K562 (cell line): Measurements from ENCODE around the gene NCOR2. TPM values are rescaled to one million over a fixed set of nuclear protein-coding genes. Genes with fewer than 3 reads are reported as not detected.

Source experiments
- BCOR ChIP-seq: fragments of 450-650 bp; IDR thresholded peaks from 2 replicates; pipeline ENCODE4 v1.6.1; 2016
- CREM ChIP-seq: IDR thresholded peaks from 2 replicates; pipeline ENCODE4 v1.6.1; 2014; ENCODE audit warnings: antibody characterized with exemption, low read depth
- EGR1 ChIP-seq: fragments of 450-650 bp; conservative IDR thresholded peaks from 2 replicates; pipeline ENCODE4 v1.6.1; 2017; ENCODE audit warnings: mild to moderate bottlenecking
- ESRRB ChIP-seq: fragments of 250-450 bp; sonication (Bioruptor Pico); IDR thresholded peaks from 2 replicates; pipeline ENCODE4 v1.5.0; 2020; ENCODE audit warnings: mild to moderate bottlenecking, moderate library complexity, borderline replicate concordance
- HDAC3 ChIP-seq: fragments of 450-650 bp; IDR thresholded peaks from 2 replicates; pipeline ENCODE4 v1.6.1; 2018; ENCODE audit warnings: borderline replicate concordance, mild to moderate bottlenecking, moderate library complexity; ENCODE audit not compliant: partially characterized antibody
- KDM1A ChIP-seq, 2 experiments: fragments of 450-650 bp; IDR thresholded peaks; 2 replicates each; pipeline ENCODE4 v1.6.1; 2016; ENCODE audit warnings: mild to moderate bottlenecking in 2 of 2
- NCOA1 ChIP-seq: fragments of 450-650 bp; IDR thresholded peaks from 2 replicates; pipeline ENCODE4 v1.6.1; 2016; ENCODE audit warnings: low read depth
- NR4A1 ChIP-seq, 2 experiments: fragments of 250-450 bp in 1 of 2; fragments of 450-650 bp in 1 of 2; sonication (Bioruptor Pico) in 1 of 2; IDR thresholded peaks; 2 replicates each; pipeline versions ENCODE4 v1.4.0 to v1.6.1; 2016 to 2020; ENCODE audit warnings: mild to moderate bottlenecking in 2 of 2, missing compliant biosample characterization in 1 of 2, missing genetic modification characterization in 1 of 2, moderate library complexity in 1 of 2
- SMAD4 ChIP-seq: fragments of 250-450 bp; sonication (Bioruptor Pico); conservative IDR thresholded peaks from 2 replicates; pipeline ENCODE4 v1.8.0; 2021; ENCODE audit warnings: inconsistent platforms, mild to moderate bottlenecking, moderate library complexity
- TAF15 ChIP-seq: fragments of 200-400 bp; formaldehyde crosslinking; IDR thresholded peaks from 2 replicates; pipeline ENCODE4 v1.6.1; 2017; ENCODE audit warnings: mild to moderate bottlenecking, low read depth, low read length, moderate library complexity
- ZNF239 ChIP-seq: fragments of 250-450 bp; sonication (Bioruptor Pico); IDR thresholded peaks from 2 replicates; pipeline ENCODE4 v1.4.0; 2020; ENCODE audit warnings: mild to moderate bottlenecking
- ZNF589 ChIP-seq: fragments of 200-800 bp; sonication (Bioruptor generic); IDR thresholded peaks from 2 replicates; pipeline ENCODE4 v1.6.1; 2016; ENCODE audit warnings: low read depth, missing genetic modification characterization, missing compliant biosample characterization
- polyA plus RNA-seq, 8 experiments: library from polyadenylated mRNA; depleted of rRNA in 4 of 8; stranded (reverse) in 5 of 8; unstranded in 3 of 8; fragments of >200 nt; fragmentation: Nextera tagmentation in 2 of 8; fragmentation: Illumina TruSeq in 1 of 8; extraction: Ambion mirVana in 2 of 8; extraction: Trizol in 1 of 8; gene quantifications; 2 replicates each; pipeline versions ENCODE4 v1.2.1 to v1.2.3, GENCODE V29; 2011 to 2014; ENCODE audit warnings: inconsistent platforms in 1 of 8, missing spikeins in 1 of 8
- total RNA-seq, 7 experiments: library from RNA; depleted of rRNA in 6 of 7; stranded (reverse); fragments of >200 nt in 6 of 7; fragmentation: Illumina TruSeq in 2 of 7; extraction: Trizol in 2 of 7; gene quantifications; 2 replicates each; pipeline versions ENCODE4 v1.2.1 to v1.2.3, GENCODE V29; 2011 to 2021; ENCODE audit warnings: low replicate concordance in 1 of 7
- TF ChIP-seq, protein P1 (sequence below): sonication (generic); formaldehyde crosslinking; IDR thresholded peaks from 2 replicates; pipeline ENCODE4 v1.8.1; 2022; ENCODE audit warnings: missing genetic modification reagents
- TF ChIP-seq, protein P2 (sequence below), 2 experiments: fragments of 450-650 bp in 1 of 2; IDR thresholded peaks; 2 replicates each; pipeline ENCODE4 v1.6.1; 2011 to 2017; ENCODE audit warnings: low read depth in 2 of 2, antibody characterized with exemption in 1 of 2, borderline replicate concordance in 1 of 2, low read length in 1 of 2, mild to moderate bottlenecking in 1 of 2, mixed read lengths in 1 of 2; ENCODE audit not compliant: control insufficient read depth in 1 of 2
- TF ChIP-seq, protein P3 (sequence below): fragments of 250-450 bp; sonication (Bioruptor Pico); IDR thresholded peaks from 2 replicates; pipeline ENCODE4 v1.4.0; 2020; ENCODE audit warnings: borderline replicate concordance
- TF ChIP-seq, protein P4 (sequence below), 3 experiments: IDR thresholded peaks in 2 of 3; conservative IDR thresholded peaks in 1 of 3; 2 replicates each; pipeline ENCODE4 v1.5.1; 2011 to 2012; ENCODE audit warnings: low read length in 3 of 3, mild to moderate bottlenecking in 3 of 3, control low read depth in 2 of 3, improper control_type of control experiment in 1 of 3, inconsistent platforms in 1 of 3, low read depth in 1 of 3, mixed read lengths in 1 of 3, moderate library complexity in 1 of 3; ENCODE audit not compliant: insufficient read depth in 2 of 3
- TF ChIP-seq, protein P5 (sequence below), 2 experiments: fragments of 450-650 bp in 1 of 2; sonication (generic) in 1 of 2; formaldehyde crosslinking; conservative IDR thresholded peaks; 2 replicates each; pipeline versions ENCODE4 v1.4.0 to v1.8.1; 2020 to 2022; ENCODE audit warnings: mild to moderate bottlenecking in 1 of 2, missing genetic modification reagents in 1 of 2

The NCOR2 gene
- total and polyA plus RNA-seq, 9 of the 15 experiments (the other 6 are each of a cell fraction or from before 2014, with no cell fraction given) = 0.18 to 126 (median 8.4) TPM

DNA sequence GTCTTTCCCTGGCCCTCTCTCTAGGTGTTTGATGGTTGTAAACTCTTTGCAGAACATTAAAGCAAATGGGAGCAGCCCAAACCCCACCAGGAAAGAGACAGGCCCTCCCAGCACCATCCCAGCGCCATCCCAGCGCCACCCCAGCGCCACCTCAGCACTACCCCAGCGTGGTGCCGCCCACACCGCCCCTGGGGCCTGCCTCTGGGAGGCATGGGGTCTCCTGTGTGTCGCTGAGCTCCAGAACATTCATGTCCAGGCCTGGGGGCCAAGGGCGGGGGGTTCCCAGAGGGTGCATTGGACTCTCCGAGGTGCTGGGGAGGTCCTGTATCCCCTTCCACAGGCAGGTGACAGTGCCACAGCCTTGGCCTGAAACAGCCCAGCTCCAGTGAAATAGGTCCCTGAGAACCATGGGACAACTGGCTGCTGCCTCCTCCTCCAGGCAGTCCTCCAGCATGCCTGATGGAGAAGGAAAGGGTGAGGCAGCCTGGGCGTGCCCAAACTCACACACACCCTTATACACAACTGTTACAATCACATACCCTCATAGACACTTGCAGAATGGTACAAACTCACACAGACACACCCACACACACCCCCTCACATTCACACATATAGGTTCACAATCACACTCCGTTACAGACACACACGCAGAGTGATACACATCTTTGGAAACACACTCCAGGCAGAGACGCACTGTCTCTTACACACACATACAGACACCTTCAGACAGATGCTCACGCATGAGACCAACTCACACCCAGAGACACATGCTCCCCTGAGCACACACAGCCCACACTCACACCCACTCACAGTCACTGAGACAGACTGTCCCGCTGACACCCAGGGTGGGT is 44.4 kb upstream of the NCOR2 start (continued):
- TF ChIP-seq, protein P1, sequence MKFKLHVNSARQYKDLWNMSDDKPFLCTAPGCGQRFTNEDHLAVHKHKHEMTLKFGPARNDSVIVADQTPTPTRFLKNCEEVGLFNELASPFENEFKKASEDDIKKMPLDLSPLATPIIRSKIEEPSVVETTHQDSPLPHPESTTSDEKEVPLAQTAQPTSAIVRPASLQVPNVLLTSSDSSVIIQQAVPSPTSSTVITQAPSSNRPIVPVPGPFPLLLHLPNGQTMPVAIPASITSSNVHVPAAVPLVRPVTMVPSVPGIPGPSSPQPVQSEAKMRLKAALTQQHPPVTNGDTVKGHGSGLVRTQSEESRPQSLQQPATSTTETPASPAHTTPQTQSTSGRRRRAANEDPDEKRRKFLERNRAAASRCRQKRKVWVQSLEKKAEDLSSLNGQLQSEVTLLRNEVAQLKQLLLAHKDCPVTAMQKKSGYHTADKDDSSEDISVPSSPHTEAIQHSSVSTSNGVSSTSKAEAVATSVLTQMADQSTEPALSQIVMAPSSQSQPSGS (CRISPR knock-in tag) = no peak
- no peak for TF ChIP-seq HDAC3
- TF ChIP-seq CREM = no peak
- TF ChIP-seq, protein P2, sequence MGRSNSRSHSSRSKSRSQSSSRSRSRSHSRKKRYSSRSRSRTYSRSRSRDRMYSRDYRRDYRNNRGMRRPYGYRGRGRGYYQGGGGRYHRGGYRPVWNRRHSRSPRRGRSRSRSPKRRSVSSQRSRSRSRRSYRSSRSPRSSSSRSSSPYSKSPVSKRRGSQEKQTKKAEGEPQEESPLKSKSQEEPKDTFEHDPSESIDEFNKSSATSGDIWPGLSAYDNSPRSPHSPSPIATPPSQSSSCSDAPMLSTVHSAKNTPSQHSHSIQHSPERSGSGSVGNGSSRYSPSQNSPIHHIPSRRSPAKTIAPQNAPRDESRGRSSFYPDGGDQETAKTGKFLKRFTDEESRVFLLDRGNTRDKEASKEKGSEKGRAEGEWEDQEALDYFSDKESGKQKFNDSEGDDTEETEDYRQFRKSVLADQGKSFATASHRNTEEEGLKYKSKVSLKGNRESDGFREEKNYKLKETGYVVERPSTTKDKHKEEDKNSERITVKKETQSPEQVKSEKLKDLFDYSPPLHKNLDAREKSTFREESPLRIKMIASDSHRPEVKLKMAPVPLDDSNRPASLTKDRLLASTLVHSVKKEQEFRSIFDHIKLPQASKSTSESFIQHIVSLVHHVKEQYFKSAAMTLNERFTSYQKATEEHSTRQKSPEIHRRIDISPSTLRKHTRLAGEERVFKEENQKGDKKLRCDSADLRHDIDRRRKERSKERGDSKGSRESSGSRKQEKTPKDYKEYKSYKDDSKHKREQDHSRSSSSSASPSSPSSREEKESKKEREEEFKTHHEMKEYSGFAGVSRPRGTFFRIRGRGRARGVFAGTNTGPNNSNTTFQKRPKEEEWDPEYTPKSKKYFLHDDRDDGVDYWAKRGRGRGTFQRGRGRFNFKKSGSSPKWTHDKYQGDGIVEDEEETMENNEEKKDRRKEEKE (IDR thresholded peaks at IDR 0.05; ENCODE audit: borderline replicate concordance in 1 of 2, control insufficient read depth in 1 of 2, low read depth in 2 of 2, low read length in 1 of 2) = no peak
- TF ChIP-seq NR4A1 (CRISPR knock-in tag; IDR thresholded peaks at IDR 0.05) = no peak
- TF ChIP-seq NR4A1 (tag; IDR thresholded peaks at IDR 0.05) = no peak
- TF ChIP-seq NCOA1 = no peak
- peak in 1 of 2 experiments; percentile 61; a peak in 1 of 4 replicates for TF ChIP-seq KDM1A (IDR thresholded peaks at IDR 0.05)
- TF ChIP-seq ZNF589 (CRISPR knock-in tag) = no peak
- no peak for TF ChIP-seq ESRRB (CRISPR knock-in tag)
- TF ChIP-seq, protein P3, sequence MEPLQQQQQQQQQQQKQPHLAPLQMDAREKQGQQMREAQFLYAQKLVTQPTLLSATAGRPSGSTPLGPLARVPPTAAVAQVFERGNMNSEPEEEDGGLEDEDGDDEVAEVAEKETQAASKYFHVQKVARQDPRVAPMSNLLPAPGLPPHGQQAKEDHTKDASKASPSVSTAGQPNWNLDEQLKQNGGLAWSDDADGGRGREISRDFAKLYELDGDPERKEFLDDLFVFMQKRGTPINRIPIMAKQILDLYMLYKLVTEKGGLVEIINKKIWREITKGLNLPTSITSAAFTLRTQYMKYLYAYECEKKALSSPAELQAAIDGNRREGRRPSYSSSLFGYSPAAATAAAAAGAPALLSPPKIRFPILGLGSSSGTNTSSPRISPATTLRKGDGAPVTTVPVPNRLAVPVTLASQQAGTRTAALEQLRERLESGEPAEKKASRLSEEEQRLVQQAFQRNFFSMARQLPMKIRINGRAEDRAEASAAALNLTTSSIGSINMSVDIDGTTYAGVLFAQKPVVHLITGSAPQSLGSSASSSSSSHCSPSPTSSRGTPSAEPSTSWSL (CRISPR knock-in tag) = no peak
- no peak for TF ChIP-seq SMAD4 (CRISPR knock-in tag)
- TF ChIP-seq BCOR = peak; percentile 85
- TF ChIP-seq, protein P4, sequence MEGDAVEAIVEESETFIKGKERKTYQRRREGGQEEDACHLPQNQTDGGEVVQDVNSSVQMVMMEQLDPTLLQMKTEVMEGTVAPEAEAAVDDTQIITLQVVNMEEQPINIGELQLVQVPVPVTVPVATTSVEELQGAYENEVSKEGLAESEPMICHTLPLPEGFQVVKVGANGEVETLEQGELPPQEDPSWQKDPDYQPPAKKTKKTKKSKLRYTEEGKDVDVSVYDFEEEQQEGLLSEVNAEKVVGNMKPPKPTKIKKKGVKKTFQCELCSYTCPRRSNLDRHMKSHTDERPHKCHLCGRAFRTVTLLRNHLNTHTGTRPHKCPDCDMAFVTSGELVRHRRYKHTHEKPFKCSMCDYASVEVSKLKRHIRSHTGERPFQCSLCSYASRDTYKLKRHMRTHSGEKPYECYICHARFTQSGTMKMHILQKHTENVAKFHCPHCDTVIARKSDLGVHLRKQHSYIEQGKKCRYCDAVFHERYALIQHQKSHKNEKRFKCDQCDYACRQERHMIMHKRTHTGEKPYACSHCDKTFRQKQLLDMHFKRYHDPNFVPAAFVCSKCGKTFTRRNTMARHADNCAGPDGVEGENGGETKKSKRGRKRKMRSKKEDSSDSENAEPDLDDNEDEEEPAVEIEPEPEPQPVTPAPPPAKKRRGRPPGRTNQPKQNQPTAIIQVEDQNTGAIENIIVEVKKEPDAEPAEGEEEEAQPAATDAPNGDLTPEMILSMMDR (IDR thresholded peaks at IDR 0.05 in 2 of 3, conservative IDR thresholded peaks at IDR 0.05 in 1 of 3; ENCODE audit: insufficient read depth in 2 of 3, low read depth in 1 of 3, low read length in 3 of 3) = no peak
- TF ChIP-seq TAF15 = no peak
- TF ChIP-seq ZNF239 = no peak
- TF ChIP-seq, protein P5, sequence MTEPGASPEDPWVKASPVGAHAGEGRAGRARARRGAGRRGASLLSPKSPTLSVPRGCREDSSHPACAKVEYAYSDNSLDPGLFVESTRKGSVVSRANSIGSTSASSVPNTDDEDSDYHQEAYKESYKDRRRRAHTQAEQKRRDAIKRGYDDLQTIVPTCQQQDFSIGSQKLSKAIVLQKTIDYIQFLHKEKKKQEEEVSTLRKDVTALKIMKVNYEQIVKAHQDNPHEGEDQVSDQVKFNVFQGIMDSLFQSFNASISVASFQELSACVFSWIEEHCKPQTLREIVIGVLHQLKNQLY (CRISPR knock-in tag; conservative IDR thresholded peaks at IDR 0.05) = no peak
- peak; percentile 44; the same call in 1 of the 2 replicates for TF ChIP-seq EGR1
